OCI-LY3 (cell line): ENCODE measurements around the gene EPPIN.

Source experiments
- EZH2phosphoT487 ChIP-seq: fragments of 200-600 bp; shearing (Covaris generic); IDR thresholded peaks from 2 replicates; pipeline ENCODE4 v1.6.1; 2018; ENCODE audit warnings: antibody characterized with exemption, mixed run types, low read depth
- TF ChIP-seq, protein P1 (sequence below): fragments of 200-600, 300-600 bp; sonication (generic); IDR thresholded peaks from 2 replicates; pipeline ENCODE4 v1.5.1; 2014; ENCODE audit warnings: antibody characterized with exemption, low read length, low read depth

DNA sequence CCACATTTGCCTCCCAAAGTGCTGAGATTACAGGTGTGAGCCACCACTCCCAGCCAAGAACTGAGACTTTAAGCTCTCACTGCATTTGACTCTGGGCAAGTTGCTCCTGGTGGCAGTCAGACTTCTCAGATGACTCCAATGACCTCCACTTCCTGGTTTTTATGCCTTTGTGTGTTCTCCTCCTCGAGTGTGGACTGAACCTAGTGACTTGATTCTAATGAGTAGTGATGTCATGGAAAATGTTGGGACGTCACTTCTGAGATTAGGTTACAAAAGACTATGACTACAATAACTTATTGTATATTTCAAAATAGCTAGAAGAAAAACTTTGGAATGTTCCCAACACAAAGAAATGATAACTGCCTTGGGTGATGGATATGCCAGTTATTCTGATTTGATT is 43.8 kb downstream of the EPPIN start:
- TF ChIP-seq, protein P1, sequence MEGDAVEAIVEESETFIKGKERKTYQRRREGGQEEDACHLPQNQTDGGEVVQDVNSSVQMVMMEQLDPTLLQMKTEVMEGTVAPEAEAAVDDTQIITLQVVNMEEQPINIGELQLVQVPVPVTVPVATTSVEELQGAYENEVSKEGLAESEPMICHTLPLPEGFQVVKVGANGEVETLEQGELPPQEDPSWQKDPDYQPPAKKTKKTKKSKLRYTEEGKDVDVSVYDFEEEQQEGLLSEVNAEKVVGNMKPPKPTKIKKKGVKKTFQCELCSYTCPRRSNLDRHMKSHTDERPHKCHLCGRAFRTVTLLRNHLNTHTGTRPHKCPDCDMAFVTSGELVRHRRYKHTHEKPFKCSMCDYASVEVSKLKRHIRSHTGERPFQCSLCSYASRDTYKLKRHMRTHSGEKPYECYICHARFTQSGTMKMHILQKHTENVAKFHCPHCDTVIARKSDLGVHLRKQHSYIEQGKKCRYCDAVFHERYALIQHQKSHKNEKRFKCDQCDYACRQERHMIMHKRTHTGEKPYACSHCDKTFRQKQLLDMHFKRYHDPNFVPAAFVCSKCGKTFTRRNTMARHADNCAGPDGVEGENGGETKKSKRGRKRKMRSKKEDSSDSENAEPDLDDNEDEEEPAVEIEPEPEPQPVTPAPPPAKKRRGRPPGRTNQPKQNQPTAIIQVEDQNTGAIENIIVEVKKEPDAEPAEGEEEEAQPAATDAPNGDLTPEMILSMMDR: no peak
- no peak for TF ChIP-seq EZH2phosphoT487
